Small intestine (tissue), 7 donors: ENCODE data around the gene NFKBIB. TPM values are rescaled to one million over a fixed set of nuclear protein-coding genes. Genes with fewer than 3 reads are reported as not detected.

Experiments
- DNase-seq, 2 donors: peaks; one replicate each; pipeline versions ENCODE4 v3.0.0 to v3.0.0-alpha.2; 2013
- FAIRE-seq: peaks from 2 replicates; lab custom pipeline; 2012; peaks lifted over from hg19 to GRCh38; lab: Jason Lieb, UNC
- H3K27ac ChIP-seq, 3 donors: one replicate each; pipeline ENCODE4 v1.5.1; 2013; ENCODE audit warnings: low read length in 2 of 3, mild to moderate bottlenecking in 2 of 3, control low read depth in 1 of 3, inconsistent platforms in 1 of 3, low read depth in 1 of 3, moderate library complexity in 1 of 3
- H3K27me3 ChIP-seq, 3 donors: one replicate each; pipeline ENCODE4 v1.6.1; 2013; ENCODE audit warnings: low read length in 3 of 3, inconsistent platforms in 1 of 3; ENCODE audit not compliant: control insufficient read depth in 3 of 3, insufficient read depth in 3 of 3
- H3K36me3 ChIP-seq, 3 donors: one replicate each; pipeline ENCODE4 v1.6.1; 2013; ENCODE audit warnings: low read length in 3 of 3, inconsistent platforms in 1 of 3, low read depth in 1 of 3, mild to moderate bottlenecking in 1 of 3, moderate library complexity in 1 of 3; ENCODE audit not compliant: control insufficient read depth in 3 of 3, insufficient read depth in 2 of 3
- H3K4me1 ChIP-seq, 3 donors: one replicate each; pipeline ENCODE4 v1.6.1; 2013; ENCODE audit warnings: low read length in 2 of 3, inconsistent platforms in 1 of 3, low read depth in 1 of 3, mild to moderate bottlenecking in 1 of 3, moderate library complexity in 1 of 3; ENCODE audit not compliant: control insufficient read depth in 3 of 3, insufficient read depth in 2 of 3
- H3K4me3 ChIP-seq, 3 donors: one replicate each; pipeline ENCODE4 v1.5.1; 2013; ENCODE audit warnings: low read length in 3 of 3, control low read depth in 1 of 3, inconsistent platforms in 1 of 3, low read depth in 1 of 3, mild to moderate bottlenecking in 1 of 3, moderate library complexity in 1 of 3
- H3K9me3 ChIP-seq, 2 donors: one replicate each; pipeline ENCODE4 v1.6.1; 2013; ENCODE audit warnings: low read depth in 1 of 2, low read length in 1 of 2; ENCODE audit not compliant: control insufficient read depth in 2 of 2, insufficient read depth in 1 of 2
- WGBS, 3 donors: extraction: QIAGEN DNeasy Blood & Tissue Kit; methylation state at CpG; one replicate each; pipeline ENCODE4 v1.1.7; 2013; 5-methylcytosine and 5-hydroxymethylcytosine counted together
- polyA plus RNA-seq, 4 donors: library from polyadenylated mRNA; stranded (reverse) in 3 of 4; unstranded in 1 of 4; fragments of 200-250 nt in 3 of 4; fragments of 120-200 nt in 1 of 4; gene quantifications; one replicate each; pipeline versions ENCODE4 v1.2.1 to v1.2.3, GENCODE V29; 2013
- donor health status: healthy with polysubstance abuse.
- donor health status: control.
- donor health status: control.
- donor health status: Bipolar disorder and iron deficiency.
- donor health status: healthy.

Gene NFKBIB
- polyA plus RNA-seq, 4 donors = 16.9 to 45.4 (median 43.8) TPM

DNA sequence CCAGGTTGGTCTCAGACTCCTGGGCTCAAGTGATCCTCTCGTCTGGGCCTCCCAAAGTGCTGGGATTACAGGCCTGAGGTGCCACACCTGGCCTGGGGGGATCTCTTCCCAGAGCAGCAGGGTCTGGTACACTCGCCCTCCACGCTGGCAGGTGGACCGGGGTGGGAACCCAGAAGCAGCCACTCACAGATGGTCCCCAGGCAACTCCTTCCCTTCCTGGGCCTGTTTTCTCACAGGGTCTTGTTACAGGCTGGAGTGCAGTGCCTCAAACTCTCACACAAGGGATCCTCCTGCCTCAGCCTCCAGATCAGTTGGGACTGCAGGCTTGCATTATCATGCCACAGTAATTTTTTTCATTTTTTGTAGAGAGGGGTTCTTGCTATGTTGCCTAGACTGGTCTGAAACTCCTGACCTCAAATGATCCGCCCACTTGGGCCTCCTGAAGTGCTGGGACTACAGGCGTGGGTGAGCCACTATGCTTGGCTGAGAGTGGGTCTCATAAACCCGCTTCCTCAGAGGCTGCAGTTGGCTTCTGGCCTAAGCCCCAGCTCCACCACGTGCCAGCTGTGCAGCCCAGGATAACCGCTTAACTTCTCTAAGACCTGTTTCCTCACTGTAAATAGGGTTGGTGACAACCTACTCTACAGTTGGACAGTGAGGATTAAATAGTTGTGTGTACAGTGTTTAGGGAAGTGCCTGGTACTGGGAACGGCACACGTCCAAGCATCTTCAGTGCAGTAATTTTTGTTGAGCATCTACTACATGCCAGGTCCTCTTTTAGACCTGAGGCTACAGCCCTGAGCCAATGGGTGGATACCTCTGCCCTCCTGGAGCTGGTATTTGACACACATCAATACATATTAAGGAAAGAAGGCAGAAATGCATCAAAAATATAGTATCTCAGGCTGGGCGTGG lies 13.1 kb downstream of the NFKBIB start:
- no peak for DNase-seq
- FAIRE-seq = no peak
- no peak overlapping the region for H3K27ac ChIP-seq
- no peaks in the 10 kb centered on the region for H3K9me3 ChIP-seq
- 73 to 79% (median 76%) methylated on average over 12 of the region's 12 CpGs for WGBS, 3 donors
- peaks cover 0 to 4% (median 0%) of the 10 kb centered on the region in 3 donors for H3K4me1 ChIP-seq
- H3K4me3 ChIP-seq = no peak overlapping the region
- peaks cover 0 to 21% (median 0%) of the 10 kb centered on the region in 3 donors for H3K27me3 ChIP-seq
- H3K36me3 ChIP-seq = peaks cover 0 to 50% (median 2%) of the 10 kb centered on the region in 3 donors

DNA sequence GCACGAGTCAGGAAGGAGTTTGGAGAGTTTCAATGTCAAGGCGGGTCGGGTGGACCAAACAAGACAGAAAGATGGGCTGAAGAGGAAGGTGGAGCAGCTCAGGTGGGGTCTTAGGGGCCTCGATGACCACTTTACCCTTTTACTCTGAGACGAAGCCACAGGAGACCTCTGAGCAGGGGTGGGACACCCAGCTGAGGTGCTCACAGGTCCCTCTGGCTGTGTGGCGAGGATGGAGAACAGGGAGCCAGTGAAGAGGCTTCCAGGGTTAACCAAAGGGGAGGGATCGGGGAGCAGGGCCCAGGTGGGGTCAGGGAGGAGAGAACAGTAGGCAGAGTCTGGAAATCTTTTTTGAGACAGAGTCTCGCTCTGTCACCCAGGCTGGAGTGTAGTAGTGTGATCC lies 14.2 kb downstream of the NFKBIB start:
- 90 to 94% (median 93%) methylated on average over 8 of the region's 8 CpGs for WGBS, 3 donors
- no peak for DNase-seq
- Histone ChIP-seq H3K36me3 (peaks cover 0 to 51% (median 0%) of the 10 kb centered on the region in 3 donors), H3K4me3 (no peak overlapping the region), H3K27ac (no peak overlapping the region), H3K4me1 (peaks cover 0 to 9% (median 0%) of the 10 kb centered on the region in 3 donors), H3K9me3 (no peaks in the 10 kb centered on the region), H3K27me3 (peaks cover 0 to 21% (median 0%) of the 10 kb centered on the region in 3 donors)
- no peak for FAIRE-seq

DNA sequence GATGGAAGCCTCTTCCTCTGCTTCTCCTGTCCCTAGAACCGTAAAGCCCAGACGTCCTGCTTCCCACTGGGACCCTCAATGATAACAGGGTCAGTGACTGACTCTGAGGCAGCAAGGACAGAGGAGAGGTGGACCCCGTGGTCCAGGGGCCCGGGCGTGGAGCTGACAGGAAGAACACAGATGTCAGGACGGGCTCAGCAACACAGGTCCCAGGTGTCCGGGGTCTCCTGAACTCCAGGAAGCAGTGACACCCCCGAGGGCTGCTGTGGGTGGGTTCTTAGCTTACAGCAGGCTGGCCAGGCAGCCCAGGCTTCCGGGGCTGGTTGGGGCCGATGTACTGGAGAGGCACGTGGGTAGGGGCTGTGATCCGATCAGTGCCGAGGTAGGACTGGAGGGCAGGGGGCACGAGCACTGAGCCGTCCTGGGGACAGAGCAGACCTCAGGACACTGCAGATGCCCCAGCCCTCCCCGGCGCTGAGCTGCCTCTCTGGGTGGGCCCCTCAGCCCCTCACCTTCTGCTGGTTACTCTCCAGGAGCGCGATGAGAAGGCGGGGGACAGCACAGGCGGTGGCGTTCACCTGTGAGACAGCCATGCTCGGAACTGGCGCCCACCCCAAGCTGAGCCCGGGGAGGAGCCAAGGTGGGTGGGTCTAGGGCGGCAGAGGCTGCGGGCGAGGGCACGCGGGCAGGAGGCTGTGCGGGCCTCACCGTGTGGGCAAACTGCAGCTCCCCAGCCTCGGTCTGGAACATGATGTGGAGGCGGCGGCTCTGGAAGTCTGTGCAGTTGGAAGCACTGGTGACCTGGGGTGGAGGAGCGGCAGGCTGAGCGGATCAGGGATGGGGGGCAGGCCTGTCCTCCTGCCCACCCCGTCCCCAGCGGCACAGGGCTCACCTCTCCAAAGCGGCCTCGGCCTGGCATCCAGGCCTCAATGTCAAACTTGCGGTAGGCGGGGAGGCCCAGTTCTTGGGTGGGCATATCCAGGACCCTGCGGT lies 15.9 kb downstream of the NFKBIB start:
- H3K4me1 ChIP-seq = peaks cover 0 to 9% (median 0%) of the 10 kb centered on the region in 3 donors
- no peak for FAIRE-seq
- no peaks in the 10 kb centered on the region for H3K9me3 ChIP-seq
- no peak overlapping the region for H3K27ac ChIP-seq
- no peak for DNase-seq
- peaks cover 0 to 53% (median 2%) of the 10 kb centered on the region in 3 donors for H3K36me3 ChIP-seq
- WGBS, 3 donors = 91 to 94% (median 93%) methylated on average over 32 to 44 of the region's 44 CpGs
- H3K27me3 ChIP-seq = peaks cover 0 to 18% (median 0%) of the 10 kb centered on the region in 3 donors
- H3K4me3 ChIP-seq = no peak overlapping the region

DNA sequence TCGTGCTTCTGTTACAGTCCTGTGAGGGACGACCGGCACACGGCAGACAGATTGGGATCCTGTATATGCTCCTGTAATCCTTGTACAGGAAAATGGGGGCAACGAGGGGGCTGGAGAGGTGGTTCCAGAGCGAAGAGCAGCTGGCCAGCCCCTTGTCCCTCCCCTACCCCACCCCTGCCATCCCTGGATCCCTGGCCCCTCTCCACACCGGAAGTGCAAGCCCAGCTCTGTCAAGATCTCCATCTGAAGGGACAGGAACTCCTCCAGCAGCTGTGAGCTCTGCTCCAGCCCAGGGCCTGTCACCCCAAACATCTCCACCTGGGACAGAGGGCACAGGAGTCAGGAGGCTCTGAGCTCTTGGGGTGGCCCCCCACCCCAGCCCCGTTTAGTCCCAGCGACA lies 17.7 kb downstream of the NFKBIB start:
- peaks cover 0 to 2% (median 0%) of the 10 kb centered on the region in 3 donors for H3K27me3 ChIP-seq
- WGBS, 3 donors = 72 to 81% (median 75%) methylated on average over 9 of the region's 9 CpGs
- H3K27ac ChIP-seq = no peak overlapping the region
- peaks cover 0 to 68% (median 2%) of the 10 kb centered on the region in 3 donors for H3K36me3 ChIP-seq
- no peak overlapping the region for H3K4me3 ChIP-seq
- peaks cover 0 to 9% (median 0%) of the 10 kb centered on the region in 3 donors for H3K4me1 ChIP-seq
- DNase-seq = no peak
- no peak for FAIRE-seq
- H3K9me3 ChIP-seq = no peaks in the 10 kb centered on the region

DNA sequence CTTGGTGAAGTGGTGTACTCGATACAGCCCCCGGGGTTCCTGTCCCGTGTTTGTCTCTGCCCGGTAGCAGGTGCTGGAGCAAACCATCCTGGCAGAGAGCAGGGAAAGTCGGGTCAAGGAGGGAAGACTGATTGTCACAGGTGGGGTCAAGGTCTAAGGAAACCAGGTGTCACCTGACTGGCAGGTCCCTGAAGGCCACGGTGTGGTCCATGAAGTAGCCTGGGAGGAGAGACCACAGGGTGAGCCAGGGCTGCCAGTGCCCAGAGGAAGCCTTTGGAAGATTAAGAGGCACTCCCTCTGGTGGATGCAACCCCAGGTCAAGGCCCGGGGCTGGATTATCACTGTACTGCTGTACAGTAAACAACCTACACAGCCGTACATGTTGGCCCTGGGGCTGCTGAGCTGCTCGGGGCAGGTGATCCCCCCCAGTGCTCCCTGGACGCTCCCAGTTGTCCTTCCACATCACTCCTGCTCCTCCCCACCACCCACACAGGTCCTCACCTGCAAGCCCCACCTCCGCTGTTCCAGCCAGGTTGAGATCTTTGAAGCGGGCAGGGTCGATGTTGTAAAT lies 18.2 kb downstream of the NFKBIB start:
- DNase-seq (peak; percentile 37 to 61), FAIRE-seq (no peak)
- Histone ChIP-seq H3K4me3 (no peak overlapping the region), H3K36me3 (peaks cover 0 to 69% (median 2%) of the 10 kb centered on the region in 3 donors), H3K27me3 (no peaks in the 10 kb centered on the region), H3K4me1 (peaks cover 0 to 9% (median 0%) of the 10 kb centered on the region in 3 donors), H3K27ac (no peak overlapping the region), H3K9me3 (no peaks in the 10 kb centered on the region)
- WGBS, 3 donors = 30 to 66% (median 47%) methylated on average over 13 of the region's 13 CpGs

DNA sequence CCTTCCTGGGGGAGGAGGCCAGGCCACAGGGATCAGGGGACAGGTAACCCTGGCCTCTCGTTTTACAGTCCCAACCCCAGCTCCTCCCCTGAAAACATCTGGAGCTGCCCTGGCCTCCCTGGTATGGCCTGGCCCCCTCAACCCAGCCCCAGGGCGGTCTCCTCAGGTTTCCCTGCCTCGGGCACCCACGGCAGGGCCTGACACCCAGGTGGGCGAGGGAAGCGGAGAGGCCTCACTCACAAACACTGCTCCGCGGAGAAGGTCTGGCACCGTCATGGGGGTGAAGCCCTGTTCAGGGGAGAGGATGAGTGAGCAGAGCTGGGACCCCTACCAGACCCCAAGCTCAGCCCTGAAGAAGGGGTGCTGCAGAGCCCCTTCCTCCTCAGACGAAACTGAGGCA lies 18.8 kb downstream of the NFKBIB start:
- Histone ChIP-seq H3K4me3 (no peak overlapping the region), H3K36me3 (peaks cover 0 to 71% (median 2%) of the 10 kb centered on the region in 3 donors), H3K4me1 (peaks cover 0 to 9% (median 0%) of the 10 kb centered on the region in 3 donors), H3K27ac (no peak overlapping the region), H3K9me3 (no peaks in the 10 kb centered on the region), H3K27me3 (no peaks in the 10 kb centered on the region)
- no peak for DNase-seq
- no peak for FAIRE-seq
- WGBS, 3 donors = 87 to 94% (median 92%) methylated on average over 10 of the region's 10 CpGs

DNA sequence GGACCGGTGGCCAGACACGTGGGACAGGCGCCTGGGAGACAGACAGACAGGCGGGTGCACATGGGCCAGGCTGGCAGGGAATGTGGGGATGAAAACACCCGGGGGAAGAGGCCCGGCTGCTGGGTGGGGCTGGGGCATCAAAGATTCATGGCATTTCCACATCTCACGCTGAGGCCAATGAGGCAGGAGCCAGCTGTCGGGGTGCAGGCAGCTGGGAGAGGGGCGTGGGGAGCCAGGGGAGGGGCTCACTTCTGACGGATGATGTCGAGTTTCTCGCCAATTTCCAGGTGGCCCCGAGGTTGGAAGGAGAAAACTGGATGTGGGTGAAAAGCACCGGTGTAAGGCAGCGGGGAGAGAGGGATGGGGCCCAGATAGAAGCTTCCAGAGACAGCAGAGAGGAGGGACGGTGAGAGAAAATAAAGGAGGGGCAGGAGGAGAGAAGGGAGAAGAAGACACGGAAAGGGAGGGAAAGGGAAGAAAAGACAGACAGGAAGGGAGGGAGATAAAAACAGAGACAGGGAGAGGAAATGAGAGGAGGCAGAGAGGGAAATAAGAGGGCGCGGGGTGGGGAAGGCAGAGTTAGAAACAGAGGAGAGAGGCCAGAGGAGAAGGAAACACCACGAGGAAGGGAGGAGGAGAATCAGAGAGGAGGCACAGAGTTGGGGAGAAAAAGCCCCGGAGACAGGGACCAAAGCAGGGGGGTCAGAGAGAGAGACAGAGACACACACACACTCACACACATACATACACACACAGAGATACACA lies 20.2 kb downstream of the NFKBIB start:
- no peak for FAIRE-seq
- DNase-seq = no peak
- Histone ChIP-seq H3K36me3 (peaks cover 0 to 79% (median 2%) of the 10 kb centered on the region in 3 donors), H3K4me3 (no peak overlapping the region), H3K4me1 (peaks cover 0 to 9% (median 0%) of the 10 kb centered on the region in 3 donors), H3K27me3 (no peaks in the 10 kb centered on the region), H3K27ac (no peak overlapping the region), H3K9me3 (no peaks in the 10 kb centered on the region)
- WGBS, 3 donors = 64 to 72% (median 67%) methylated on average over 21 of the region's 21 CpGs
